Activated CD4-positive, alpha-beta T cell treated with anti-CD3 and anti-CD28 coated beads for 36 hours (primary cell): ENCODE measurements around the gene KRT82. TPM values are rescaled to one million over a fixed set of nuclear protein-coding genes. Genes with fewer than 3 reads are reported as not detected.
"Not testable (repeated sequence)": the region's sequence is repeated elsewhere in the genome, so short reads cannot be mapped to it uniquely, and the experiment has no call there.

ENCODE experiments used
- ATAC-seq: fragments of 200-7000 bp; cut with Tn5 transposase; one replicate; pipeline ENCODE4 v1.10.0; 2021; ENCODE audit warnings: mild to moderate bottlenecking, moderate library complexity
- CTCF ChIA-PET: fragments of 350-600 bp; sonication (Branson Sonifier 250); formaldehyde crosslinking; loops from one replicate; lab custom pipeline; 2021; ENCODE audit warnings: antibody characterized with exemption; lab: Charles Lee
- POLR2A ChIA-PET: fragments of 350-600 bp; sonication (Branson Sonifier 250); formaldehyde crosslinking; loops from one replicate; lab custom pipeline; 2021; ENCODE audit warnings: antibody characterized with exemption, inconsistent platforms; lab: Charles Lee
- DNase-seq: peaks from one replicate; pipeline ENCODE4 v3.0.0-alpha.2; 2020
- H3K27ac Mint-ChIP-seq: one replicate; pipeline ENCODE4 v1.8.0; 2021; ENCODE audit warnings: mixed read lengths
- H3K27me3 Mint-ChIP-seq: one replicate; pipeline ENCODE4 v1.8.0; 2021; ENCODE audit warnings: mixed read lengths
- H3K36me3 Mint-ChIP-seq: one replicate; pipeline ENCODE4 v1.8.0; 2021; ENCODE audit warnings: low read depth, mixed read lengths
- H3K4me1 Mint-ChIP-seq: one replicate; pipeline ENCODE4 v1.8.0; 2021; ENCODE audit warnings: mixed read lengths
- H3K4me3 Mint-ChIP-seq: one replicate; pipeline ENCODE4 v1.8.0; 2021; ENCODE audit warnings: mild to moderate bottlenecking, moderate library complexity, mixed read lengths
- H3K9me3 Mint-ChIP-seq: one replicate; pipeline ENCODE4 v1.8.0; 2021; ENCODE audit warnings: low read depth, mixed read lengths
- intact Hi-C, 2 experiments: fragments of 100-400 bp; cut with DNase I in 1 of 2; cut with micrococcal nuclease in 1 of 2; formaldehyde crosslinking; loops; one replicate each; pipeline versions ENCODE4 v1.14.2 to v1.15.1; 2022 to 2024; cut with DNase I, micrococcal nuclease
- total RNA-seq, 2 experiments: library from RNA; stranded (reverse); gene quantifications; one replicate each; pipeline ENCODE4 v1.2.3, GENCODE V29; 2021

The KRT82 gene
- total RNA-seq, 2 experiments from 2014 or later: not detected

DNA sequence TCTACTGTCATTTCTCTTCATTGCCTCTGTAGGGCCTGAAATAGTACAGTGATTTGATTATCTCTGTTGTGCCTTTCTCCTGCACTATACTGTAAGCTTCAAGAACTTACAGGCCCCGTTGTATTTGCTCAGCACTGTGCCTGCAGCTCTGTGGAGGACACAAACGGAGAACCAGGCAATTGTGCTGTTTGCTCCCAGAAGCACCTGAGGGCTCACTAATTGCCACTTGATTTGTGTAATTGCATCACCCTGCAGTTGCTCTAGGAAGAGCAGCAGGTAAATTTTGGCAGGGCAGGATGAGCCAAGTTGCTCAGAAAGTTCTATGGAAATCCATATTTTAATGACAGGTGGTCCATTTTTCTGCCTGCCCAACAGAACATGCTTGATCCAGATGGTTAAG is 11.6 kb upstream of the KRT82 start:
- CTCF ChIA-PET: no interaction called here
- Mint-ChIP-seq H3K9me3 (no peaks in the 10 kb centered on the region), H3K27me3 (no peaks in the 10 kb centered on the region), H3K4me3 (no peak overlapping the region), H3K36me3 (no peaks in the 10 kb centered on the region), H3K27ac (no peak overlapping the region), H3K4me1 (no peaks in the 10 kb centered on the region)
- DNase-seq (no peak), ATAC-seq (no peak)
- POLR2A ChIA-PET: no interaction called here
- intact Hi-C loops: no loop called here

- POLR2A ChIA-PET: no interaction called here
Observed at GRCh38 chr12:52416795-52417194, 10.7 kb upstream of the KRT82 start.

GRCh38 chr12:52415870-52416750 is 10.0 kb upstream of the KRT82 start:
- DNase-seq: no peak
- ATAC-seq: no peak
- Mint-ChIP-seq H3K36me3 (no peaks in the 10 kb centered on the region), H3K9me3 (no peaks in the 10 kb centered on the region), H3K4me1 (no peaks in the 10 kb centered on the region), H3K27ac (no peak overlapping the region), H3K27me3 (no peaks in the 10 kb centered on the region), H3K4me3 (no peak overlapping the region)
- CTCF ChIA-PET: no interaction called here
- intact Hi-C loops: no loop called here
- POLR2A ChIA-PET: no interaction called here

More at GRCh38 chr12:52416795-52417194, 10.7 kb upstream of the KRT82 start:
- DNase-seq: no peak
- Mint-ChIP-seq H3K36me3 (no peaks in the 10 kb centered on the region), H3K27me3 (no peaks in the 10 kb centered on the region), H3K4me1 (no peaks in the 10 kb centered on the region), H3K9me3 (no peaks in the 10 kb centered on the region), H3K4me3 (no peak overlapping the region), H3K27ac (no peak overlapping the region)
- CTCF ChIA-PET: no interaction called here
- intact Hi-C loops: no loop called here
- ATAC-seq: no peak

GRCh38 chr12:52414936-52415335 is 8.8 kb upstream of the KRT82 start:
- Mint-ChIP-seq H3K4me1 (no peaks in the 10 kb centered on the region), H3K36me3 (no peaks in the 10 kb centered on the region), H3K27me3 (no peaks in the 10 kb centered on the region), H3K9me3 (no peaks in the 10 kb centered on the region), H3K4me3 (no peak overlapping the region), H3K27ac (no peak overlapping the region)
- ChIA-PET POLR2A (no interaction called here), CTCF (no interaction called here)
- intact Hi-C loops: no loop called here
- DNase-seq (no peak), ATAC-seq (no peak)

- CTCF ChIA-PET: interaction anchor here (0.6 to 0.7 kb wide), 3 partner anchors 103 to 737 kb away, joined by 3 read pairs; no protein-coding TSS in a partner anchor
- Mint-ChIP-seq H3K27ac (no peak overlapping the region), H3K27me3 (no peaks in the 10 kb centered on the region), H3K4me1 (no peaks in the 10 kb centered on the region), H3K9me3 (no peaks in the 10 kb centered on the region), H3K36me3 (no peaks in the 10 kb centered on the region), H3K4me3 (no peak overlapping the region)
- DNase-seq (no peak), ATAC-seq (no peak)
- intact Hi-C loops: no loop called here
- POLR2A ChIA-PET: no interaction called here
Observed at GRCh38 chr12:52413782-52414345, 7.7 kb upstream of the KRT82 start.

- no peak overlapping the region for H3K4me3 Mint-ChIP-seq
- CTCF ChIA-PET: interaction anchor here (0.6 to 0.9 kb wide), 2 partner anchors 120 to 137 kb away, joined by 3 read pairs; no protein-coding TSS in a partner anchor
- ATAC-seq (no peak), DNase-seq (no peak)
- no peaks in the 10 kb centered on the region for H3K9me3 Mint-ChIP-seq
- no peaks in the 10 kb centered on the region for H3K36me3 Mint-ChIP-seq
- H3K4me1 Mint-ChIP-seq: no peaks in the 10 kb centered on the region
- no peak overlapping the region for H3K27ac Mint-ChIP-seq
- H3K27me3 Mint-ChIP-seq: no peaks in the 10 kb centered on the region
- intact Hi-C loops: no loop called here
- POLR2A ChIA-PET: interaction anchor here (0.7 kb wide), 1 partner anchor 26 kb away, joined by 3 read pairs; no protein-coding TSS in a partner anchor
Observed at GRCh38 chr12:52413202-52413601, 7.1 kb upstream of the KRT82 start.

- ChIA-PET CTCF (interaction anchor here (0.6 kb wide), 3 partner anchors 84 to 156 kb away, joined by 3 read pairs; no protein-coding TSS in a partner anchor), POLR2A (no interaction called here)
- intact Hi-C loops: no loop called here
- Mint-ChIP-seq H3K36me3 (no peaks in the 10 kb centered on the region), H3K4me3 (no peak overlapping the region), H3K4me1 (no peaks in the 10 kb centered on the region), H3K27ac (no peak overlapping the region), H3K9me3 (no peaks in the 10 kb centered on the region), H3K27me3 (no peaks in the 10 kb centered on the region)
- ATAC-seq (no peak), DNase-seq (no peak)
Observed at GRCh38 chr12:52411815-52412214, 5.7 kb upstream of the KRT82 start.

- H3K4me3 Mint-ChIP-seq, POLR2A ChIA-PET, CTCF ChIA-PET, H3K4me1 Mint-ChIP-seq, H3K27me3 Mint-ChIP-seq, DNase-seq, ATAC-seq, H3K27ac Mint-ChIP-seq, H3K36me3 Mint-ChIP-seq, intact Hi-C loops, H3K9me3 Mint-ChIP-seq: not testable (repeated sequence)
Observed at GRCh38 chr12:52410589-52411248, 4.6 kb upstream of the KRT82 start.

- Mint-ChIP-seq H3K9me3 (no peaks in the 10 kb centered on the region), H3K36me3 (no peaks in the 10 kb centered on the region), H3K4me1 (no peaks in the 10 kb centered on the region), H3K4me3 (no peak overlapping the region), H3K27me3 (no peaks in the 10 kb centered on the region), H3K27ac (no peak overlapping the region)
- DNase-seq (no peak), ATAC-seq (no peak)
- ChIA-PET POLR2A (no interaction called here), CTCF (interaction anchor here (0.8 kb wide), 1 partner anchor 355 kb away, joined by 3 read pairs; no protein-coding TSS in a partner anchor)
- intact Hi-C loops: no loop called here
Observed at GRCh38 chr12:52407918-52408317, 1.8 kb upstream of the KRT82 start.

DNA sequence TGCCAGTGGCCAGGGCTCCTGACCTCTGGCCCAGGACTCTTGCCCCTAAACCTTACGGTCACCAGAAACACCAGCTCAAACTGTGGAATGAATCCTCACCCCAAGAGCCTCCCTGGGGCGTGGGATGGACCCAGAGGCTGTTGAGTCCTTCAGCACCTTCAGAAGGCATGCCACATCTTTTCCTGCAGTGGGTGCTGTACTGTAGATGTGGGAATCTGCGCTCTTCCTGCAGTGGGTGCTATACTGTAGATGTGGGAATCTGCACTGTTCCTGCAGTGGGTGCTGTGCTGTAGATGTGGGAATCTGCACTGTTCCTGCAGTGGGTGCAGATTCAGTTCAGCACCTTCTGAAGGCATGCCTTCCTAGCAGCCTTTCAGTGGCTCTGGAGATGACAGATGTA is 1.2 kb downstream of the KRT82 start:
- DNase-seq: no peak
- Mint-ChIP-seq H3K27me3 (no peaks in the 10 kb centered on the region), H3K4me3 (no peak overlapping the region), H3K4me1 (no peaks in the 10 kb centered on the region), H3K27ac (no peak overlapping the region), H3K36me3 (no peaks in the 10 kb centered on the region), H3K9me3 (no peaks in the 10 kb centered on the region)
- ChIA-PET CTCF (no interaction called here), POLR2A (no interaction called here)
- ATAC-seq: no peak
- intact Hi-C loops: no loop called here

DNA sequence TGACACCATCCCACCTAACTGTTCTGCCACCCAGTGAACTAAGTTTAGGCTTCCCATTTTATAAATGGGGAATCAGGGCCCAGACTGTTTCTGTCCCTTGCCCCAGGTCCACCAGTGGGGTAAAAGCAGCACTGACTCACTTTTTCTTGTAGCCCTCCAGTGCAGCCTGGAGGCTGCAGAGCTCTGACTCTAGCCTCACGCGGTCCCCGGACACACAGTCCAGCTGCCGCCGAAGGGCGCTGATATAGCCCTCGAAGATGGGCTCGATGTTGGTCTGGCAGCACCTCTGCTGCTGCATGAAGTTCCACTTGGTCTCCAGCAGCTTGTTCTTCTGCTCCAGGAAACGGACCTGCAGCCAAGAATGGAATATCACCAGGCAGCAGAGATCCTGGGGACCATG is 2.6 kb downstream of the KRT82 start:
- no peaks in the 10 kb centered on the region for H3K36me3 Mint-ChIP-seq
- H3K4me3 Mint-ChIP-seq: no peak overlapping the region
- ATAC-seq: no peak
- H3K27ac Mint-ChIP-seq: no peak overlapping the region
- DNase-seq: no peak
- H3K9me3 Mint-ChIP-seq: no peaks in the 10 kb centered on the region
- CTCF ChIA-PET: no interaction called here
- intact Hi-C loops: no loop called here
- H3K4me1 Mint-ChIP-seq: no peaks in the 10 kb centered on the region
- H3K27me3 Mint-ChIP-seq: no peaks in the 10 kb centered on the region
- POLR2A ChIA-PET: no interaction called here
